ENCODE data around the gene RPS19BP1.

RPS19BP1 gene

GRCh38 chr22:39490966-39491680, 41.4 kb downstream of the RPS19BP1 start:
- H4K20me1 ChIP-seq (ENCODE audit: low read depth, low read length): no peaks in the 10 kb centered on the region; the same call in 1 of the 2 replicates
- H3K79me2 ChIP-seq (ENCODE audit: insufficient read depth, low read length): peaks cover 16% of the 10 kb centered on the region; the same call in 1 of the 2 replicates
- no peaks in the 10 kb centered on the region for H3K27me3 ChIP-seq (ENCODE audit: low read length)
- H3F3A ChIP-seq (ENCODE audit: insufficient read depth): peaks cover 26% of the 10 kb centered on the region
- H2AFZ ChIP-seq (ENCODE audit: low read depth, low read length, severe bottlenecking): no peak overlapping the region
- H3K4me3 ChIP-seq (ENCODE audit: insufficient read depth, low read length, poor library complexity, severe bottlenecking): no peak overlapping the region
- TF ChIP-seq CTCF (IDR thresholded peaks at IDR 0.05; ENCODE audit: insufficient read depth, low read length, poor library complexity, severe bottlenecking) (no peak), EZH2phosphoT487 (conservative IDR thresholded peaks at IDR 0.05; ENCODE audit: low read length) (no peak)
- H3K4me2 ChIP-seq (ENCODE audit: low read depth, low read length, poor library complexity, severe bottlenecking): no peak overlapping the region
- no peaks in the 10 kb centered on the region for H3K36me3 ChIP-seq (ENCODE audit: low read length)
- no peaks in the 10 kb centered on the region for H3K9me2 ChIP-seq (replicated peaks; ENCODE audit: insufficient read depth, low read length)
- no peak overlapping the region for H3K27ac ChIP-seq (ENCODE audit: low read depth, low read length)
- H3K9me3 ChIP-seq (ENCODE audit: insufficient read depth, low read length): no peaks in the 10 kb centered on the region
- no peak overlapping the region for H3K9ac ChIP-seq (ENCODE audit: low read length)

- Histone ChIP-seq H3K9me2 (replicated peaks; ENCODE audit: insufficient read depth, low read length) (no peaks in the 10 kb centered on the region), H3K9ac (ENCODE audit: low read length) (no peak overlapping the region), H3K27me3 (ENCODE audit: low read length) (no peaks in the 10 kb centered on the region), H3K4me2 (ENCODE audit: low read depth, low read length, poor library complexity, severe bottlenecking) (no peak overlapping the region), H3K9me3 (ENCODE audit: insufficient read depth, low read length) (no peaks in the 10 kb centered on the region), H4K20me1 (ENCODE audit: low read depth, low read length) (no peaks in the 10 kb centered on the region; the same call in 1 of the 2 replicates), H3F3A (ENCODE audit: insufficient read depth) (peaks cover 30% of the 10 kb centered on the region), H2AFZ (ENCODE audit: low read depth, low read length, severe bottlenecking) (no peak overlapping the region), H3K36me3 (ENCODE audit: low read length) (peaks cover 4% of the 10 kb centered on the region; the same call in 1 of the 2 replicates), H3K79me2 (ENCODE audit: insufficient read depth, low read length) (peaks cover 22% of the 10 kb centered on the region; the same call in 1 of the 2 replicates), H3K27ac (ENCODE audit: low read depth, low read length) (no peak overlapping the region), H3K4me3 (ENCODE audit: insufficient read depth, low read length, poor library complexity, severe bottlenecking) (no peak overlapping the region)
- TF ChIP-seq CTCF (IDR thresholded peaks at IDR 0.05; ENCODE audit: insufficient read depth, low read length, poor library complexity, severe bottlenecking) (no peak), EZH2phosphoT487 (conservative IDR thresholded peaks at IDR 0.05; ENCODE audit: low read length) (no peak)
Observed at GRCh38 chr22:39490135-39490798, 42.3 kb downstream of the RPS19BP1 start.

- no peak overlapping the region for H3K27ac ChIP-seq (ENCODE audit: low read depth, low read length)
- no peak overlapping the region for H3K4me2 ChIP-seq (ENCODE audit: low read depth, low read length, poor library complexity, severe bottlenecking)
- H3K9me3 ChIP-seq (ENCODE audit: insufficient read depth, low read length): no peaks in the 10 kb centered on the region
- no peak for TF ChIP-seq EZH2phosphoT487 (conservative IDR thresholded peaks at IDR 0.05; ENCODE audit: low read length)
- no peak for TF ChIP-seq CTCF (IDR thresholded peaks at IDR 0.05; ENCODE audit: insufficient read depth, low read length, poor library complexity, severe bottlenecking)
- no peaks in the 10 kb centered on the region; the same call in 1 of the 2 replicates for H4K20me1 ChIP-seq (ENCODE audit: low read depth, low read length)
- no peaks in the 10 kb centered on the region for H3K27me3 ChIP-seq (ENCODE audit: low read length)
- H3K79me2 ChIP-seq (ENCODE audit: insufficient read depth, low read length): peaks cover 31% of the 10 kb centered on the region
- peaks cover 4% of the 10 kb centered on the region; the same call in 1 of the 2 replicates for H3K36me3 ChIP-seq (ENCODE audit: low read length)
- H3K9me2 ChIP-seq (replicated peaks; ENCODE audit: insufficient read depth, low read length): no peaks in the 10 kb centered on the region
- no peak overlapping the region for H3K9ac ChIP-seq (ENCODE audit: low read length)
- peaks cover 30% of the 10 kb centered on the region for H3F3A ChIP-seq (ENCODE audit: insufficient read depth)
- H2AFZ ChIP-seq (ENCODE audit: low read depth, low read length, severe bottlenecking): no peak overlapping the region
- no peak overlapping the region for H3K4me3 ChIP-seq (ENCODE audit: insufficient read depth, low read length, poor library complexity, severe bottlenecking)
Observed at GRCh38 chr22:39489094-39490068, 43.2 kb downstream of the RPS19BP1 start.
